Mucosa of descending colon (tissue), 3 donors: ENCODE data around the gene DPYSL4. TPM values are rescaled to one million over a fixed set of nuclear protein-coding genes. Genes with fewer than 3 reads are reported as not detected.
"Not testable (repeated sequence)": the region's sequence is repeated elsewhere in the genome, so short reads cannot be mapped to it uniquely, and the experiment has no call there.

Experiments
- ATAC-seq: fragments of 200-7000 bp; cut with Tn5 transposase; one replicate; pipeline ENCODE4 v1.9.1; 2020; ENCODE audit warnings: mild to moderate bottlenecking, moderate library complexity
- DNase-seq, 3 donors: peaks; one replicate each; pipeline ENCODE4 v3.0.0-alpha.2; 2020
- H3K36me3 ChIP-seq: fragments of 200-600 bp; one replicate; pipeline ENCODE4 v1.8.0; 2021; ENCODE audit warnings: low read depth, mild to moderate bottlenecking
- H3K4me1 ChIP-seq: fragments of 200-600 bp; one replicate; pipeline ENCODE4 v1.8.0; 2021; ENCODE audit warnings: low read depth, mild to moderate bottlenecking
- H3K4me3 ChIP-seq: fragments of 200-600 bp; one replicate; pipeline ENCODE4 v1.8.0; 2021; ENCODE audit warnings: mild to moderate bottlenecking
- H3K9me3 ChIP-seq: fragments of 200-600 bp; one replicate; pipeline ENCODE4 v1.8.0; 2021; ENCODE audit warnings: mild to moderate bottlenecking
- CTCF ChIP-seq: fragments of 200-600 bp; IDR thresholded peaks from one replicate; pipeline ENCODE4 v1.8.0; 2022; ENCODE audit warnings: antibody characterized with exemption, mild to moderate bottlenecking
- intact Hi-C, 2 donors: fragments of 100-400 bp; cut with DNase I in 1 of 2; cut with micrococcal nuclease in 1 of 2; formaldehyde crosslinking; loops; one replicate each; pipeline versions ENCODE4 v1.11.0 to v1.11.1; 2022; cut with DNase I, micrococcal nuclease
- total RNA-seq, 3 donors: library from RNA; stranded (reverse); fragmentation: NEBNext Ultra II Directional in 2 of 3; extraction: Animal tissue kit (Norgen Biotek cat#: 25700) in 2 of 3; gene quantifications; one replicate each; pipeline versions ENCODE4 v1.2.1 to v1.2.4, GENCODE V29; 2021 to 2023
- donor health status: DM: no; HTN: no; CAD: no; lungs with moderate emphysema.
- donor health status: DM: no; HTN: no; CAD: no.
- donor health status: DM: no; HTN: yes; CAD: no.

Gene DPYSL4
- total RNA-seq, 3 donors from 2014 or later = 0.46 to 1.3 (median 0.55) TPM

- intact Hi-C loops = no loop called here
- peaks cover 3% of the 10 kb centered on the region for H3K4me1 ChIP-seq
- peaks cover 16% of the 10 kb centered on the region for H3K9me3 ChIP-seq
These were observed 32.7 kb downstream of the DPYSL4 start for GRCh38 chr10:132219486-132219885.

GRCh38 chr10:132220061-132220460 is 33.3 kb downstream of the DPYSL4 start:
- Histone ChIP-seq H3K9me3 (peaks cover 16% of the 10 kb centered on the region), H3K4me3 (no peak overlapping the region), H3K4me1 (peaks cover 3% of the 10 kb centered on the region), H3K36me3 (no peaks in the 10 kb centered on the region)
- intact Hi-C loops = loop anchor here (5.0 to 10.0 kb wide), 3 partner anchors 132 to 235 kb away; no protein-coding TSS in a partner anchor
- DNase-seq (no peak), ATAC-seq (no peak)
- no peak for TF ChIP-seq CTCF

More at GRCh38 chr10:132219486-132219885, 32.7 kb downstream of the DPYSL4 start:
- no peak for TF ChIP-seq CTCF
- ATAC-seq (no peak), DNase-seq (no peak)
- Histone ChIP-seq H3K4me3 (no peak overlapping the region), H3K36me3 (no peaks in the 10 kb centered on the region)

GRCh38 chr10:132220996-132221395 is 34.2 kb downstream of the DPYSL4 start:
- intact Hi-C loops = loop anchor here (5.0 to 10.0 kb wide), 3 partner anchors 131 to 234 kb away; no protein-coding TSS in a partner anchor
- H3K4me3 ChIP-seq, H3K36me3 ChIP-seq, DNase-seq, H3K4me1 ChIP-seq, ATAC-seq: not testable (repeated sequence)
- peaks cover 15% of the 10 kb centered on the region for H3K9me3 ChIP-seq

- DNase-seq (no peak), ATAC-seq (no peak)
- TF ChIP-seq CTCF = no peak
- Histone ChIP-seq H3K4me3 (no peak overlapping the region), H3K36me3 (no peaks in the 10 kb centered on the region), H3K9me3 (no peaks in the 10 kb centered on the region), H3K4me1 (peaks cover 3% of the 10 kb centered on the region)
- intact Hi-C loops = loop anchor here (5.0 to 10.0 kb wide), 3 partner anchors 130 to 232 kb away; no protein-coding TSS in a partner anchor
These were observed 36.0 kb downstream of the DPYSL4 start for GRCh38 chr10:132222726-132223125.

- intact Hi-C loops = loop anchor here (5.0 to 10.0 kb wide), 3 partner anchors 129 to 232 kb away; no protein-coding TSS in a partner anchor
- Histone ChIP-seq H3K9me3 (no peaks in the 10 kb centered on the region), H3K4me3 (no peak overlapping the region), H3K4me1 (peaks cover 3% of the 10 kb centered on the region), H3K36me3 (no peaks in the 10 kb centered on the region)
- peak; percentile 88 for TF ChIP-seq CTCF
- peak; percentile 97 for ATAC-seq
- DNase-seq = peak; percentile 74 to 90 (median 85)
These were observed 36.4 kb downstream of the DPYSL4 start for GRCh38 chr10:132223156-132223590.

GRCh38 chr10:132223611-132224342 is 37.0 kb downstream of the DPYSL4 start:
- ATAC-seq = no peak
- H3K4me3 ChIP-seq = no peak overlapping the region
- no peaks in the 10 kb centered on the region for H3K36me3 ChIP-seq
- intact Hi-C loops = loop anchor here (5.0 to 10.0 kb wide), 3 partner anchors 129 to 231 kb away; no protein-coding TSS in a partner anchor
- no peak for DNase-seq
- TF ChIP-seq CTCF = no peak
- H3K9me3 ChIP-seq = no peaks in the 10 kb centered on the region
- peaks cover 3% of the 10 kb centered on the region for H3K4me1 ChIP-seq
